T follicular helper cell (primary cell): ENCODE data around the gene NAA60.
"Not testable (repeated sequence)": the region's sequence is repeated elsewhere in the genome, so short reads cannot be mapped to it uniquely, and the experiment has no call there.

Experiments used
- DNase-seq: peaks from one replicate; pipeline ENCODE4 v3.0.0-alpha.2; 2020; ENCODE audit warnings: low read depth

Gene NAA60

GRCh38 chr16:3482659-3483241 is 39.3 kb downstream of the NAA60 start:
- DNase-seq, result no peak

- DNase-seq, result no peak
Observed at GRCh38 chr16:3484318-3485096, 41.0 kb downstream of the NAA60 start.

GRCh38 chr16:3485097-3485745 is 41.7 kb downstream of the NAA60 start:
- DNase-seq, result no peak

- DNase-seq, result no peak
Observed at GRCh38 chr16:3485821-3486505, 42.5 kb downstream of the NAA60 start.

- DNase-seq, result no peak
Observed at GRCh38 chr16:3486506-3487215, 43.2 kb downstream of the NAA60 start.

GRCh38 chr16:3487521-3488410 is 44.3 kb downstream of the NAA60 start:
- DNase-seq, result no peak

GRCh38 chr16:3488801-3489200 is 45.3 kb downstream of the NAA60 start:
- no peak for DNase-seq

- no peak for DNase-seq
Observed at GRCh38 chr16:3490911-3491629, 47.6 kb downstream of the NAA60 start.

GRCh38 chr16:3492356-3492755 is 48.9 kb downstream of the NAA60 start:
- DNase-seq, result no peak

- DNase-seq, result no peak
Observed at GRCh38 chr16:3494386-3494973, 51.0 kb downstream of the NAA60 start.

- no peak for DNase-seq
Observed at GRCh38 chr16:3495176-3495575, 51.7 kb downstream of the NAA60 start, which contains the start of gene C16orf90. C16orf90 (minus strand) TSS chr16:3495489; CDS start chr16:3495421, 68 bp downstream.

GRCh38 chr16:3496386-3496785 is 52.9 kb downstream of the NAA60 start:
- no peak for DNase-seq

GRCh38 chr16:3497771-3498170 is 54.3 kb downstream of the NAA60 start:
- no peak for DNase-seq

- DNase-seq, result no peak
Observed at GRCh38 chr16:3498988-3499387, 55.5 kb downstream of the NAA60 start.

GRCh38 chr16:3501412-3501761 is 57.9 kb downstream of the NAA60 start:
- not testable (repeated sequence) for DNase-seq

GRCh38 chr16:3501783-3502400 is 58.4 kb downstream of the NAA60 start:
- no peak for DNase-seq

- DNase-seq, result no peak
Observed at GRCh38 chr16:3503523-3503922, 60.0 kb downstream of the NAA60 start.

GRCh38 chr16:3508736-3509135 is 65.3 kb downstream of the NAA60 start:
- DNase-seq, result no peak

- peak; percentile 70 for DNase-seq
Observed at GRCh38 chr16:3509470-3509928, 66.0 kb downstream of the NAA60 start.
